Thoracic aorta (tissue), 2 donors: ENCODE results near the gene NHP2. TPM values are rescaled to one million over a fixed set of nuclear protein-coding genes. Genes with fewer than 3 reads are reported as not detected.

Experiments used
- ATAC-seq: fragments of 150-250 bp; one replicate; pipeline ENCODE4 v1.8.0; 2017; ENCODE audit warnings: low read depth; ENCODE audit not compliant: insufficient number of reproducible peaks, low FRiP score
- DNase-seq: peaks from one replicate; pipeline ENCODE4 v3.0.0-alpha.2; 2020; ENCODE audit warnings: low spot score
- H3K27ac ChIP-seq, 2 donors: fragments of 200-600 bp; sonication (generic); 1 replicate in 1 of 2; 2 replicates in 1 of 2; pipeline ENCODE4 v1.5.1; 2016; ENCODE audit warnings: mild to moderate bottlenecking in 2 of 2, moderate library complexity in 2 of 2
- H3K27me3 ChIP-seq: fragments of 200-600 bp; sonication (generic); replicated peaks from 2 replicates; pipeline ENCODE4 v1.6.0; 2016; ENCODE audit warnings: mild to moderate bottlenecking; ENCODE audit not compliant: insufficient read depth
- H3K36me3 ChIP-seq: fragments of 200-600 bp; sonication (generic); one replicate; pipeline ENCODE4 v1.5.1; 2016
- H3K4me1 ChIP-seq, 2 donors: fragments of 200-600 bp; sonication (generic); 1 replicate in 1 of 2; 2 replicates in 1 of 2; pipeline versions ENCODE4 v1.5.1 to v1.6.0; 2016; ENCODE audit warnings: low read depth in 2 of 2, mild to moderate bottlenecking in 1 of 2; ENCODE audit not compliant: control insufficient read depth in 1 of 2
- H3K4me3 ChIP-seq: fragments of 200-600 bp; sonication (generic); 2 replicates; pipeline ENCODE4 v1.5.1; 2016; ENCODE audit warnings: mild to moderate bottlenecking
- H3K9me3 ChIP-seq: fragments of 200-600 bp; sonication (generic); 2 replicates; pipeline ENCODE4 v1.5.1; 2016
- CTCF ChIP-seq: fragments of 200-600 bp; sonication (generic); IDR thresholded peaks from one replicate; pipeline ENCODE4 v1.5.1; 2019; ENCODE audit warnings: antibody characterized with exemption
- total RNA-seq, 2 donors: library from RNA; depleted of rRNA; stranded (reverse); fragments of >200 nt; gene quantifications; one replicate each; pipeline versions ENCODE4 v1.1.0 to v1.2.3, GENCODE V29; 2016

NHP2 gene
- total RNA-seq, 2 donors from 2014 or later = 99.4 to 107 TPM

- Histone ChIP-seq H3K4me1 (no peaks in the 10 kb centered on the region), H3K27ac (no peak overlapping the region), H3K9me3 (no peaks in the 10 kb centered on the region), H3K27me3 (no peaks in the 10 kb centered on the region), H3K4me3 (no peak overlapping the region), H3K36me3 (no peaks in the 10 kb centered on the region)
- no peak for DNase-seq
- ATAC-seq = no peak
- TF ChIP-seq CTCF = no peak
These were observed 50.1 kb downstream of the NHP2 start for GRCh38 chr5:178103612-178104011.

Other genes with a start within 250 kb of the NHP2 start
- gene PROP1, start 157.6 kb downstream of the NHP2 start, total RNA-seq = not detected
- gene N4BP3, start 40.4 kb downstream of the NHP2 start, total RNA-seq = under 1 TPM in 1 of 2 donors, not detected in 1; 0.07 TPM
- gene RMND5B, start 22.9 kb downstream of the NHP2 start, total RNA-seq = 10 to 100 TPM; 45.0 to 59.4 TPM
- gene GMCL2, start 33.5 kb upstream of the NHP2 start, total RNA-seq = not detected
- gene HNRNPAB, start 50.6 kb upstream of the NHP2 start, total RNA-seq = 100 to 1,000 TPM in 1 of 2 donors, 10 to 100 TPM in 1; 66.3 to 124 TPM
- 10 to 100 TPM; 78.3 to 94.8 TPM for gene PHYKPL, start 78.9 kb upstream of the NHP2 start, total RNA-seq